Measurements from ENCODE around the gene ABHD1. TPM values are rescaled to one million over a fixed set of nuclear protein-coding genes. Genes with fewer than 3 reads are reported as not detected.

ABHD1 gene
- polyA plus RNA-seq, 1 donor from 2014 or later = not detected

- no peak overlapping the region for H3K27ac ChIP-seq (ENCODE audit: low read length)
- H3F3A ChIP-seq (ENCODE audit: insufficient read depth, low read length, poor library complexity, severe bottlenecking) = no peaks in the 10 kb centered on the region
- no peak overlapping the region for H3K4me3 ChIP-seq (ENCODE audit: low read length)
Observed at GRCh38 chr2:27099334-27099955, 24.2 kb upstream of the ABHD1 start.

GRCh38 chr2:27100036-27100435, 23.6 kb upstream of the ABHD1 start:
- Histone ChIP-seq H3K27ac (ENCODE audit: low read length) (no peak overlapping the region), H3K36me3 (ENCODE audit: insufficient read depth, low read length) (no peaks in the 10 kb centered on the region), H3K9me3 (ENCODE audit: low read length) (no peaks in the 10 kb centered on the region), H2AFZ (ENCODE audit: low read depth, low read length) (no peak overlapping the region), H3K4me3 (ENCODE audit: low read length) (no peak overlapping the region), H3F3A (ENCODE audit: insufficient read depth, low read length, poor library complexity, severe bottlenecking) (no peaks in the 10 kb centered on the region), H3K79me2 (replicated peaks; ENCODE audit: insufficient read depth, low read length) (no peaks in the 10 kb centered on the region), H4K20me1 (ENCODE audit: insufficient read depth) (no peaks in the 10 kb centered on the region), H3K27me3 (ENCODE audit: insufficient read depth, low read depth, low read length) (no peaks in the 10 kb centered on the region), H3K9ac (ENCODE audit: low read length) (no peak overlapping the region), H3K4me2 (ENCODE audit: low read length) (no peak overlapping the region), H3K9me2 (ENCODE audit: insufficient read depth, low read length) (no peaks in the 10 kb centered on the region)
- no peak for TF ChIP-seq TAF1 (IDR thresholded peaks at IDR 0.05; ENCODE audit: low read depth)
- TF ChIP-seq, protein P1, sequence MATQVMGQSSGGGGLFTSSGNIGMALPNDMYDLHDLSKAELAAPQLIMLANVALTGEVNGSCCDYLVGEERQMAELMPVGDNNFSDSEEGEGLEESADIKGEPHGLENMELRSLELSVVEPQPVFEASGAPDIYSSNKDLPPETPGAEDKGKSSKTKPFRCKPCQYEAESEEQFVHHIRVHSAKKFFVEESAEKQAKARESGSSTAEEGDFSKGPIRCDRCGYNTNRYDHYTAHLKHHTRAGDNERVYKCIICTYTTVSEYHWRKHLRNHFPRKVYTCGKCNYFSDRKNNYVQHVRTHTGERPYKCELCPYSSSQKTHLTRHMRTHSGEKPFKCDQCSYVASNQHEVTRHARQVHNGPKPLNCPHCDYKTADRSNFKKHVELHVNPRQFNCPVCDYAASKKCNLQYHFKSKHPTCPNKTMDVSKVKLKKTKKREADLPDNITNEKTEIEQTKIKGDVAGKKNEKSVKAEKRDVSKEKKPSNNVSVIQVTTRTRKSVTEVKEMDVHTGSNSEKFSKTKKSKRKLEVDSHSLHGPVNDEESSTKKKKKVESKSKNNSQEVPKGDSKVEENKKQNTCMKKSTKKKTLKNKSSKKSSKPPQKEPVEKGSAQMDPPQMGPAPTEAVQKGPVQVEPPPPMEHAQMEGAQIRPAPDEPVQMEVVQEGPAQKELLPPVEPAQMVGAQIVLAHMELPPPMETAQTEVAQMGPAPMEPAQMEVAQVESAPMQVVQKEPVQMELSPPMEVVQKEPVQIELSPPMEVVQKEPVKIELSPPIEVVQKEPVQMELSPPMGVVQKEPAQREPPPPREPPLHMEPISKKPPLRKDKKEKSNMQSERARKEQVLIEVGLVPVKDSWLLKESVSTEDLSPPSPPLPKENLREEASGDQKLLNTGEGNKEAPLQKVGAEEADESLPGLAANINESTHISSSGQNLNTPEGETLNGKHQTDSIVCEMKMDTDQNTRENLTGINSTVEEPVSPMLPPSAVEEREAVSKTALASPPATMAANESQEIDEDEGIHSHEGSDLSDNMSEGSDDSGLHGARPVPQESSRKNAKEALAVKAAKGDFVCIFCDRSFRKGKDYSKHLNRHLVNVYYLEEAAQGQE (IDR thresholded peaks at IDR 0.05; ENCODE audit: borderline replicate concordance) = no peak
- no peak for TF ChIP-seq CTCF (IDR thresholded peaks at IDR 0.05; ENCODE audit: poor library complexity, severe bottlenecking)
- TF ChIP-seq SMC3 (conservative IDR thresholded peaks at IDR 0.05; ENCODE audit: poor library complexity) = no peak
- TF ChIP-seq EZH2 (IDR thresholded peaks at IDR 0.05; ENCODE audit: borderline replicate concordance, insufficient read depth, low read length, poor library complexity, severe bottlenecking) = no peak
- no peak for TF ChIP-seq POLR2AphosphoS5 (IDR thresholded peaks at IDR 0.05)
- TF ChIP-seq MXI1 (conservative IDR thresholded peaks at IDR 0.05; ENCODE audit: poor library complexity, severe bottlenecking) = no peak
- TF ChIP-seq EP300 (conservative IDR thresholded peaks at IDR 0.05; ENCODE audit: poor library complexity, severe bottlenecking) = no peak

More at GRCh38 chr2:27099334-27099955, 24.2 kb upstream of the ABHD1 start:
- no peak overlapping the region for H3K9ac ChIP-seq (ENCODE audit: low read length)
- no peaks in the 10 kb centered on the region for H3K9me3 ChIP-seq (ENCODE audit: low read length)
- H3K79me2 ChIP-seq (replicated peaks; ENCODE audit: insufficient read depth, low read length) = no peaks in the 10 kb centered on the region
- H3K9me2 ChIP-seq (ENCODE audit: insufficient read depth, low read length) = no peaks in the 10 kb centered on the region
- H3K4me2 ChIP-seq (ENCODE audit: low read length) = no peak overlapping the region
- no peaks in the 10 kb centered on the region for H3K27me3 ChIP-seq (ENCODE audit: insufficient read depth, low read depth, low read length)
- no peaks in the 10 kb centered on the region for H3K36me3 ChIP-seq (ENCODE audit: insufficient read depth, low read length)
- H2AFZ ChIP-seq (ENCODE audit: low read depth, low read length) = no peak overlapping the region
- H4K20me1 ChIP-seq (ENCODE audit: insufficient read depth) = no peaks in the 10 kb centered on the region
- TF ChIP-seq, protein P1 (IDR thresholded peaks at IDR 0.05; ENCODE audit: borderline replicate concordance) = no peak
- TF ChIP-seq CTCF (IDR thresholded peaks at IDR 0.05; ENCODE audit: poor library complexity, severe bottlenecking) (no peak), EZH2 (IDR thresholded peaks at IDR 0.05; ENCODE audit: borderline replicate concordance, insufficient read depth, low read length, poor library complexity, severe bottlenecking) (no peak), POLR2AphosphoS5 (IDR thresholded peaks at IDR 0.05) (no peak), EP300 (conservative IDR thresholded peaks at IDR 0.05; ENCODE audit: poor library complexity, severe bottlenecking) (no peak), MXI1 (conservative IDR thresholded peaks at IDR 0.05; ENCODE audit: poor library complexity, severe bottlenecking) (no peak), SMC3 (conservative IDR thresholded peaks at IDR 0.05; ENCODE audit: poor library complexity) (no peak), TAF1 (IDR thresholded peaks at IDR 0.05; ENCODE audit: low read depth) (no peak), RAD21 (conservative IDR thresholded peaks at IDR 0.05) (no peak)

All from neural cell (in vitro differentiated cells).